GM12865 (cell line): ENCODE measurements around the gene SRPRB.

ENCODE experiments used
- DNase-seq: peaks from one replicate; pipeline ENCODE4 v3.0.0; 2010; ENCODE audit warnings: low read depth
- H3K4me3 ChIP-seq: 2 replicates; pipeline ENCODE4 v1.5.1; 2011; ENCODE audit warnings: mild to moderate bottlenecking, low read depth, low read length, control low read depth
- CTCF ChIP-seq: IDR thresholded peaks from 2 replicates; pipeline ENCODE4 v1.5.1; 2011; ENCODE audit warnings: low read length, control low read depth, low read depth, inconsistent platforms; ENCODE audit not compliant: insufficient read depth; ENCODE audit errors: missing control alignments

The SRPRB gene

GRCh38 chr3:133797396-133798105 is 8.1 kb upstream of the SRPRB start:
- no peak for DNase-seq
- no peak overlapping the region for H3K4me3 ChIP-seq
- TF ChIP-seq CTCF, result no peak

GRCh38 chr3:133799794-133800585 is 5.6 kb upstream of the SRPRB start:
- no peak for TF ChIP-seq CTCF
- H3K4me3 ChIP-seq, result no peak overlapping the region
- no peak for DNase-seq

- no peak for DNase-seq
- no peak overlapping the region for H3K4me3 ChIP-seq
- TF ChIP-seq CTCF, result no peak
Measured at GRCh38 chr3:133803469-133803868, 2.1 kb upstream of the SRPRB start.

GRCh38 chr3:133804896-133805295 is 719 bp upstream of the SRPRB start:
- H3K4me3 ChIP-seq, result peak overlapping the region; percentile 73; the same call in 1 of the 2 replicates
- TF ChIP-seq CTCF, result no peak
- no peak for DNase-seq

GRCh38 chr3:133805384-133805701 is 272 bp upstream of the SRPRB start:
- DNase-seq, result no peak

GRCh38 chr3:133812872-133813271 is 7.3 kb downstream of the SRPRB start:
- TF ChIP-seq CTCF, result no peak
- H3K4me3 ChIP-seq, result no peak overlapping the region
- no peak for DNase-seq

More at GRCh38 chr3:133805384-133805701, 272 bp upstream of the SRPRB start:
- no peak for TF ChIP-seq CTCF
- H3K4me3 ChIP-seq, result peak overlapping the region; percentile 73

- no peak for TF ChIP-seq CTCF
- H3K4me3 ChIP-seq, result no peak overlapping the region
- DNase-seq, result no peak
Measured at GRCh38 chr3:133815386-133815785, 9.8 kb downstream of the SRPRB start.
